ENCODE data around the gene PRPF4.

GRCh38 chr9:113267911-113268566, 7.4 kb upstream of the PRPF4 start:
- TF ChIP-seq, protein P1, sequence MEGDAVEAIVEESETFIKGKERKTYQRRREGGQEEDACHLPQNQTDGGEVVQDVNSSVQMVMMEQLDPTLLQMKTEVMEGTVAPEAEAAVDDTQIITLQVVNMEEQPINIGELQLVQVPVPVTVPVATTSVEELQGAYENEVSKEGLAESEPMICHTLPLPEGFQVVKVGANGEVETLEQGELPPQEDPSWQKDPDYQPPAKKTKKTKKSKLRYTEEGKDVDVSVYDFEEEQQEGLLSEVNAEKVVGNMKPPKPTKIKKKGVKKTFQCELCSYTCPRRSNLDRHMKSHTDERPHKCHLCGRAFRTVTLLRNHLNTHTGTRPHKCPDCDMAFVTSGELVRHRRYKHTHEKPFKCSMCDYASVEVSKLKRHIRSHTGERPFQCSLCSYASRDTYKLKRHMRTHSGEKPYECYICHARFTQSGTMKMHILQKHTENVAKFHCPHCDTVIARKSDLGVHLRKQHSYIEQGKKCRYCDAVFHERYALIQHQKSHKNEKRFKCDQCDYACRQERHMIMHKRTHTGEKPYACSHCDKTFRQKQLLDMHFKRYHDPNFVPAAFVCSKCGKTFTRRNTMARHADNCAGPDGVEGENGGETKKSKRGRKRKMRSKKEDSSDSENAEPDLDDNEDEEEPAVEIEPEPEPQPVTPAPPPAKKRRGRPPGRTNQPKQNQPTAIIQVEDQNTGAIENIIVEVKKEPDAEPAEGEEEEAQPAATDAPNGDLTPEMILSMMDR (IDR thresholded peaks at IDR 0.05; ENCODE audit: borderline replicate concordance, extremely low read depth, low read length, poor library complexity, severe bottlenecking), result no peak
- TF ChIP-seq EZH2 (IDR thresholded peaks at IDR 0.05; ENCODE audit: borderline replicate concordance, low read depth, low read length, severe bottlenecking), result no peak

Data from DND-41 (cell line).